Fibroblast of skin of right biceps (primary cell): ENCODE results near the gene SCTR.

Experiments used
- DNase-seq: peaks from one replicate; pipeline ENCODE4 v3.0.0-alpha.2; 2013

Gene SCTR

DNA sequence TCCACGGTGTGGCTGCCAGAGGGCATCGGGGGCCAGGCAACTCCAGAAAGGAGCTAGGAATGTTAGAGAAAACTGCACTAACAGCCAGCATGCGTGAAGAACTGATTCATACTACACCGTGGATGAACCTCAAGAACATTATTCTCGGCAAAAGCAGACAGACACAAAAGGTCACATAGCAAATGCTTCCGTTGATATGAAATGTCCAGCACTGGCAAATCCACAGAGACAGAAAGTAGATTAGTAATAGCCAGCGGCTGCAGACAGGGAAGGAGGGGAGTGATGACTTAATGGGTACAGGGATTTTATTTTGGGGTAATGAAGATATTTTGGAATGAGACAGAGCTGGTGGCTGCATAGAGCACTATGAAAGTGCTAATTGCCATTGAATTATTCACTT, 37.4 kb downstream of the SCTR start:
- DNase-seq: peak; percentile 22

DNA sequence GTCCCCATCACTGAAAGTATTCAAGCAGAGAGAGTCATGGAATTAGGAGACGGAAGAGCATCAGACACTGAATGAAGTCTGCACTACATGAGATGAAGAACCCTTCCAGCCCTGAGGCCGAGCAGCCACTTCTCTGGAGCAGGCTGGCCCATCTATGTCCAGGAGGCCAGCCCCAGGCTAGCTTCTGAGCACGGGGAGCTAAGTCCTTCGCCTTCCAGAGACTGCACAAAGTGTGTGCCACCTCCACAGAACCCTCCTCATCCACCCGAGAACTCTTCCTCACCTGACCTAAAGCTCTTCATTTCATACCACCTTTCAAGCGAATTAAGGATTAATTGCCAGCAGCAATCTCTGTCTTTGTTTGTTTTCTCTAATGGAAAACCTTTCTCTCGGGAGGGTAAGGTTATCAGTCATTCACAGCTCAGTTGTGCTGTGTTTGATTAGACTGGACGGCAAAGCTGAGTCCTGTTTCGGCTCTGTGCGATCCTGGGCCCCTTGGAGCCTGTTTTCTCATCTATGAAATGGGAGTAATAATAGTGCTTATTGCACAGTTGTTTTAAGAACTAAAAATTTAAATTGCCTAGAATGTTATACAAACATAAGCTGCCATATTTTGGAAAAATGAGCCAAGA, 38.0 kb downstream of the SCTR start:
- DNase-seq: no peak

DNA sequence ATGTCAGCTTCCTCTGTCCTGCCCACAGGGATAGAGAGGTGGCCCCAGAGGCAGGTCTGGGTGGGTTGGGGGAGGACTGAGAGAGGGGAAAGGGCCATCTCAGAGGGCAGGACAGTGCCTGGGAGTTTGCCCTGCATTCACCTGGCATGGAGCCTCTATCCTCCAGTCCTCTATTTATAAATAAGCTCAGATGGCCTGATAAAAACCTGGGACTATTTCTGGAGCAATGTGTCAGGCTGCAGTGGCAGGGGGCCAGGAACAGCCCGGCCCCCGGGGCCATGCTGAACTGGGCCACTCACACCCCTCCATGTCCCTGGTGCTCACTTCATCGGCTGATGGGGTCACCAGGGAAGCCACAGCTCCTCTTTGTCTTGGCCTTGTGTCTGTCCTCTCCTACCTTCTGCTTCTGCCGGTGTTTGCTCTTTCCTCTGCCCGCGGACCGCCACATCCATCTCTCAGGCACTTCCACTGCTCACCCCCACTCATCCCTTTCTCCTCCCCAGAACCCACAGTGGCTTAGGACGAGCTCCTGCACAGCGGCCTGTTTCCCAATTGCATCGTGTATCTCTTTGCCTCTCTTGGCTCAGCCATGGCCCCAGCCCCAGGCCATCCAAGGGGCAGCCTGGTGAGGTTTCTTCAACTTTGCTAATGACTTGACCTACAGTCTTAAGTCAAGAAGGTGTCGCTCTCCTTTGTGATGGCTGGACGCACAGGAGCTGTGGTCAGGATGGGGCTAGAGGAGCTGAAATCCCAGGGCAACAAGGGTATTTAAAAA, 38.8 kb downstream of the SCTR start:
- no peak for DNase-seq

DNA sequence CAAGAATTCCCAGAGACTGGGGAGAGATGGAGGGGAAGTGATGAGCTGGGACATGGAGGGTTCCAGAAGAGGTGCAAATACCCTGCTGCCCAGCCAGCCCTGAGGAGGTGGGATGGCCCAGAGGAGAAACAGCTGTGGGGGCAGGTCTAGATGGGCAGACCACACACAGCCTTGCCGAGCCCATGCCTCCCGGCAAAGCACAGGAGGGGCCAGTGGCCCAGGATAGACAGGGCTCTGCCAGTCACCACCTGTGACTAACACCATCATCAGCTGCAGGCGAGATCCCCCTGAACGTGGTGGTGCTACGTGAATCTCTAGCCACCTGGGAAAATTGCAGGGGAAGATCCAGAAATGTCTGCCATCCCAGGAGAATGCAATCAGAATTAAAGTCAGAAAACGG, 39.4 kb downstream of the SCTR start:
- DNase-seq: no peak

DNA sequence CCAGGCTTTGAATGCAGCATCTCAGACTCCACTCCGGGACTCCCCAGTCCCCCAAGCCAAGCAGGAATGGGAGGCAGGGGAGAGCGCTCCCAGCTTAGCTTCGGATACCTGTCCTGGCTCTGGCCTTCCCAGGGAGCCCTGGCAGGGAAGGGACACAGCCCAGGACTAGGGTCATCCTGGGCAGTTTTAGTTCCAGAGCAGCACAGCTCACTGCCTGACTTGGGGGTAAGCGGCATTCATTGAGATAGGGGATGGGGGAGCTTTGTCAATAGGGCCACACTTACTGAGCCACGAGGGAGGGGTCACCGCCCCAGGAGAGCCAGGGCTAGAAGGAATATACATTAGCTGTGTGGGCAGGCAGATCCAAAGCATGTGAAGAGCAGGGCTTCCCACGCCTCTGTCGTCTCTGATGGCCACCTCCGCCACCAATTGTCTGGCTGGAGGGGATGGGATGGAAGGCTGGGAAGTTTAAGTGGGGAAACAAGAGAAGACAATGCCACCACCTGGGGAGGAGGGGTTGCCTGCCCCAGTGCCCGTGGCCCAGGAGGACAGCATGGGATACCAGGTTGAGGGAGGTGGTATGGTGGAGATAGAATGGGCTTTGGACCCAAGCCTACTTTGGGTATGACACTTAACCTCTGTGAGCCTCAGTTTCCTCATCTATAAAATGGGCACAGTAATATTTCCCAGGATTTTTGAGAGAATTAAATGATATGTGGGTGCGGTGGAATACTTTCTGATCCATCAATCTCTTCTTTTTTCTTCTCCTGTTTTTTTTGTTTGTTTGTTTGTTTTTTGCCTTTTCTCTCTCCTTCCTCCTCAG, 40.2 kb downstream of the SCTR start:
- no peak for DNase-seq

DNA sequence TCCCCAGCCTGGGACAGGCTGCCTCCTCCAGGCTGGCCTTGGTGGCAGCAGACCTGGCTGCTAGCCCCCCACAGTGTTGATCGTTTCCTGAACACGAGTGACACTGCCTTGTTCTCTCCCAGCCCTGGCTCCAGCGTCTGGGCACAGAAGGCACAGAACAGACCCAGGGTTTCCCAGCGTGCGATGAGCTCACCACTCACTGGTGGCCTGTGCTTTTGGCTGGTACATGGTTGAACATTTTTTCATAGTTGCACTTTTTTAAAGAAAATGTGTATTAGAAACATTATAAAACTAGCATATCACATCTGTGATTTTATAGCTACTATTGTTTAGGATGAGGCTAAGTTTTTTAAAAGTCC, 40.9 kb downstream of the SCTR start:
- no peak for DNase-seq

DNA sequence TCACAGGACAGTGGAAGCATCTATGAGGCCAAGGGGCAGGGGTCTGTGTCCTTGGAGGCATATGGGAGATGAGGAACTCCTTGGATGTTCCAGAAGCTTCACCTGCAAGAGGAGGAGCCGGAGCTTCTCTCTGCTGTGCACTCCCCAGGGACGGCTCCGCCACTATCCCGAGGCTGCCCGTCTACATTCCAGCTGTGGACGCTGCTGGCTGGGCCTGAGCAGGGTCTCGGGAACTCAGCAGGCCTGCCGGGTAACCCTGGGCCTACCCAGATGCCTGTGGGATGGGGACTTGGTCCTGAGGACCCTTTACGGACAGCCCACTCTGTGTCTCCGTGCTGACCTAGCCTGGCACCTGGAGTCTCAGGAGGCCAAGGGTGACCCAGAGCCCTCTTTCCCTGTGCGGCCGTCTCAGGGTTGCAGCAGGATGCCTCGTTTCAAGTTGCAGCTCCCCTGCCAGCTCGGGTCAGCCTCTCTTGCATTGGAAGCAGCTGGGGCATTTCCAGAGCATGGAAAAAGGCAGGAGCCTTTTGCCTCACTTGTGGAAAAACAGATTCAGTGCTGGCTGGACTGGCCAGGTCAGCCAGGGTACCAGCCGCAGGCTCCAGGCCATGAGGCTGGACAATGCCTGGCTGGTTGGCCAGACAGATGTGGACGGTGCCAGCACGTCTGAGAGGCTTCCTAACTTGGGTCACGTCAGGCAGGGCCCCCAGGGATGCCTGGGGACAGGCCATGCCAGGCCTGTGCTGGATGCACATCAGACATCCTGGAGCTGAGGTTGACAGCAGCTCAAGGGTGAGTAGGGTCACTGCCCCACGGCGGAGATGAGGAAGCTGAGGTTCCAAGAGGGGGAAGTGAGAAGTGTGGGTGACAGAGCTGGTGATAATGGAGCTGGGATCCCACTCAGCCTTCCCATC, 41.5 kb downstream of the SCTR start:
- DNase-seq: no peak

DNA sequence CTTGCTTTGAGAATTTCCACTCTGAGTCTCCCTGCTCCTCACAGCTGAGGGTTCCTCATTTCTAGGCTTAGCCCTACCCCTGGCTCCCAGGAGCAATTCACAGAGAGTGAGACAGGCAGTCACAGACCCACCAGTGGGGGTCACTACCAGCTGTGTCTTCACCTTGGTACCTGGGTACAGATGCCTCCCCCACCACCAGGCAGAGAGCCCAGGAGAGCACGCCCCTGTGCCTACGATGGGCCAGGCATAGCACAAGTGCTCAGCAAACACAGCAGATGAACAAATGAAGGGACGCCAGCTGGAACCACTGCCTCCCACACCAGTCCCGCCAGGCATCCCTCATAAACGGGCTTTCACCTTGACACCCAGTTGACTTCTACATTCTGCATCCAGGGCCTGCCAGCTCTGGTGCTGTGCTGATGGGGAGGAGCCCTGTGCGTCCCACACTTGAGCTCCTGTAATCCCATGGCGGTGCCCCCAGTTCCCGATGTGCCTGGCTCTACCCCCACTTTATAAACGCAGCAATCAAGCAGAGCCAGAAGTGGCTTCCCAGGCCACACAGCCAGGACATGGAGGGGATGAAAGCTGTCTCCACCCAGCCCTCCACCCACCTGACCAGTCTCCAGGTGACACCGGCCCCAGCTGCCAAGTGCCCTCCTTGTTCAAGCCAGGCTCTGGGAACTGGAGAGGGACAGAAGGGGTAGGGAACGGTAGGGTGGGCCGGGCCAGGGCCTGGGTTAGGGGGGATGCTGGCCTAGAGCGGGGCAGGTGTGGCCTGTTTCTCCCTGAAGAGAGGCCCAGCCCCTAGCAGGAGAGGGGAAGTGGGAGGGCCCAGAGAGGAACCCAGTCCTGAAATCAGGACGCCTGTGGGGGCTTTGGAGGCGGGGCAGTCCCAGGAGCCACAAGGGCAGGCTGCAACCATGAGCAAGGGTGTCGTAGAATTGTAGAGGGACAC, 42.5 kb downstream of the SCTR start:
- DNase-seq: no peak

DNA sequence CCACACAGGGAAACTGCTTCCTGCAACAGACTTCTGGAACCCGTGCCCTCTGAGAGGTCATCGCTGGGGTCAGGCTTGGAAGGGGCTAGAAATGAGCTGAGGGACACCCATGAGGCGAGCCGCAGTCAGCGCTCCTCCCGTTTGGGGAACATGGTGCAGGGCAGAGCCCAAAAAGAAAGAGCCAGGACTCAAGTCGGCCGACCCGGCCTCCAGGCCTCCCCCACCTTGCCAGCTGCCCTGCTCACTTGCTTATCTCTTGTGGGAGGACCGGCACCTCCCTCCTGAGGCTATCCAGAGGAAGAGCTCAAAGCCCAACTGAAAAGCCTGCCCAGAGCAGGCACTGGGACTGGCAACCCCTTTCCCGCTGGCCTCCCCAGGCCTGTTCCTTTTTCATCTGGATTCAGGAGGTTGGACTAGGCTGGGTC, 43.6 kb downstream of the SCTR start:
- no peak for DNase-seq

DNA sequence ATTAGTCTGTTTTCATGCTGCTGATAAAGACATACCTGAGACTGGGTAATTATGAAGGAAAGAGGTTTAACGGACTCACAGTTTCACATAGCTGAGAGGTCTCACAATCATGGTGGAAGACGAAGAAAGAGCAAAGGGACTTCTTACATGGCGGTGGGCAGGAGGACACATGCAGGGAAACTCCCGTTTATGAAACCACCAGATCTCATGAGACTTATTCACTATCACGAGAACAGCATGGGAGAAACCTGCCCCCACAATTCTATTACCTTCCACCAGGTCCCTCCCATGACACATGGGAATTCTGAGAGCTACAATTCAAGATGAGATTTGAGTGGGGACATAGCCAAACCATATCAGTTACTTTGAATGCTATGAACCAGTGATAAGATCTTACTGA, 44.1 kb downstream of the SCTR start:
- no peak for DNase-seq

DNA sequence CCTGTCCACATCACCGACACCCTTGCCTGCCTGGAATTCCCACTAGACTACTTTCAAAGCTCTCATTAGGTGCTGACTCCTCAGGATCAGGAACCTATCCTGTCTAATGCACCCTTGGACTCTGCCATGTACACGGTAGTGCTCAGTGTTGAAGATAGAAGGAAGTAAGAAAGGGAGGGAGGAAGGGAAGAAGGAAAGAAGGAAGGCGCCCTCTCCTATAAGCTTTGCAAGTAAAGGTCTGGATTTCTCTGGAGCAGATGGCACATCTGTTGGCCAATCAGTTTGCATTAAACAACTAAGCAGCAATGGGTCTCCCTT, 45.3 kb downstream of the SCTR start:
- no peak for DNase-seq

DNA sequence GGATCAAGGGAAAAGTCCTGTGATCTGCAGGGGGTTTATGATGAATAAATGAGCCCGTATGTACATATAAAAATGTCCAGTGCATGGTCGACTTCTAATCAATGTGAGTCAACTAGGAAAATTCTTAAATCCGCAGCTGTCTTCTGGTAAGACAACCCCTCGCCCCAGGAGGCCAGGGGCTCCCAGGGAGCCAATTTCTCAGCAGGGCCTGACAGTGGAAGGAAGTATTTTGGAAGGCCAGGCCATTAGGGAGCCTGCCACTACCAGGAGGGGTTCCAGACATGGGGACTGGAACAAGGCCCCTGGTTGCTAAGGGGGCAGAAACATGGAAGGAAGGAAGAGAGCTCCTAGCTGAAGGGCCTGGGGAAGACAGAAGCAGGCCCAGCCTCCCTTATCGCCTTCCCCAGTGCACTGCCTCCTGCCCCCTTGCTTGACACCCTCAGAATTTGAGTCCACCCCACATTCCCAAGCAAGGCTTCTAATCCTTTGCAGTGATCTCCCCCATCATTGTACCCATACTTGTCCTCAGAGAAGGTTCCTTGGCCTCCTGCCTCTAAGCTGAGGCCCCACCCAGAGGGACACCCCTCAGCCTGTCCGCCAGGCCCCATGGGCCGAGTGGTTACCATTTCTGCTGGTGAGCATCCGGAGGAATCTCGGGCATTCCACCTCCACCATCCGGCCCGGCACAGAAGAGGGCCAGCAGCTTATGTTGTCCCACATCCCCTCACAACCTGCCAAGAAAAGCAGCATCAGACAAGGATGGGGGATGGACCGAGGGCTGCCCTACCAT, 45.9 kb downstream of the SCTR start:
- DNase-seq: no peak

DNA sequence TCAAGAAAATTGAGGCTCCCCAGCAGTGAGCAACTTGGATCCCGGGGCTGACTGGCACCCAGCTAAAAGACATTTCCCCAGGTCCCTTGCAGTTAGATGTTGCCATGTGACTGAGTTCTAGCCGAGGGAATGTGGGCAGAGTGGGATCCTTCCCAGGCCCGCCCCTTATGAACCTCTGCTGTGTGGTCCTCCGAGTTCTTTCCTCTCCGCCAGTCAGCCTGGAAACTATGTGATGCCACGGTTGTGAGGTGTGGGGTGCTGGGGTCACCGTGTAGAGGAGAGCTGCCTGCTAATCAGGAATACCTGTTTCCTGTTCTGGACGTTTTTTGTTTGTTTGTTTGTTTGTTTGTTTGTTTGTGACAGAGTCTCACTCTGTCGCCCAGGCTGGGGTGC, 47.2 kb downstream of the SCTR start:
- DNase-seq: no peak

DNA sequence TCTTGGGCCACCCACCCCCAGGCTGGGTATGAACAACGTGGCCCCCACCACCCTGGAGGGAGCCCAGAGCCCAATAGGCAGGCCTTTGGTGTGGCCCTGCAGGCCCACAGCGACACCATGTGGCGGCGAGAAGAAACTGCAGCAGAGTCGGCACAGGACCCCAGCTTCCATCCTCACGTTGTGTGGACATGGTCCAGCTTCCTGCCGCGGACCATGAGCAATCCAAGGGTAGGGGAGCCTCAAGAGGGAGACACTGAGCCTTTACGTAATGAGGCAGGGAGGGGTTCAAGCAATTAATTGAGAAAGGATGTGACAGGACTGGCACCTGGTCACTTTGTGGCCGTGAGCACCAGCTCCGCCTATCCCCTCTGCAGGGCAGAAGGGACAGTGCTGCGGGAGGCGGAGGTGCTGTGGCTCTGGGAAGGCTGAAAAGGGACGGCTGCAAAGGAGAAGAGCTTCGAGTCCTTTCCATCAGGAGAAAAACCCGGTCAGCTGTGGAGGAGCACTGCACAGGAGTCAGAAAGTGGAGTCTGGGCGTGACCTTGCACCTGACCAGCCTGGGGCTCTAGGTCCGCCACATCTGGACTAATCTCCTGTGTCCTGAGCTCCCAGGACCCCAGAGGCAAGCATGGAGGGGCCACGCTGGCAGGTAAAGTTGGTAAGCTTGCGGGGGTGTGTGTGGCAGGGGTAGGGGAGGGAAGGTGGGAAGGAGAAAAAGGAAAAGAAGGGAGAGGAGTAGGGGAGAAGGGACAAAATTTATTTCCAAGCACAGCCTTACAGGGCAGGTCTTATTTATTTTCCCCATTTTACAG, 47.8 kb downstream of the SCTR start:
- DNase-seq: peak; percentile 65

DNA sequence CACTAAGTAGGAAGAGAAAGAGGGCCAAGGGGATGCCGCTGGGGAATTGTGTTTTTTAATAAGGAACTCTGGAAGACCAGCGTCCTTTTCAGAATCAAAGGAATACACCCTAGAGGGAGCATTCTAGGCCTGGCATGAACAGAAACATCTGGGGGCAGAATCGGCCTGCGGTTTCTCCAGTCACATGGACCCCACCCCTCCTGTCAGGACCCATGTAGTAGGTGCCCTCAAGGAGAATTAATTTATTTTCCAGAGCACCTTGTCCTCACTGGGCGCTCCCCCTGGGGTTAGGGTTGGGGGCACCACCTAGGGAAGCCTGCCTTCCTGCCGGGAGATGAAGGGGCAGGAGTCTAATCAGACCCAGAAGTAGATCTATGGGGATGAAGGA, 48.4 kb downstream of the SCTR start:
- no peak for DNase-seq

DNA sequence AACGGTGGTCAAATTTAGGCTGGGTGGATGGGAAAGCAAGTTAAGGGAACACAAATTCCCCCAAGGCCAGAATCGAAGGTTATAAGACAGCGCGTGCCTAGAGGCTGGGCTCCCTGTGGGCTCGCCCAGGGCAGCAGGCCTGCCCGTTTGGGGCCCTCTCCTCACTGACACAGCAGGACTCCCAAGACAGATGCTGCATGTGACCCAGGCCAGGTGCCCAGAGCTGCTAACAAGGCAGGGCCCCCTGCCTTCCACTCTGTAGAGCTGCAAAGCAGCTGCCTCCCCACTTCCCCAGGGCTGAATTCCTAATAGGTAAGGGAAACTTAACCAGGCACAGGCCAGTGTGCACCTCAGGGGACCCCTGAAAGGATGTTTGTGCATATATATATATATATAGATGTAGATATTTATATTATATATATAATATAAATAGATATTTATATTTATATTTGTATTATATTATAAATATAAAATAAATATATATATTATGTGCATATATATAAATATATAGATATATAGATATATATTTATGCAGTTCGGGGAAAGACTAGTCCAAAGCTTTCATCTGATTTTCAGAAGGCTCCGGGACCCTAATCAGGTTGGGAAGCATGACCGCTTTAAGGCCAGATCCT, 48.9 kb downstream of the SCTR start:
- no peak for DNase-seq

DNA sequence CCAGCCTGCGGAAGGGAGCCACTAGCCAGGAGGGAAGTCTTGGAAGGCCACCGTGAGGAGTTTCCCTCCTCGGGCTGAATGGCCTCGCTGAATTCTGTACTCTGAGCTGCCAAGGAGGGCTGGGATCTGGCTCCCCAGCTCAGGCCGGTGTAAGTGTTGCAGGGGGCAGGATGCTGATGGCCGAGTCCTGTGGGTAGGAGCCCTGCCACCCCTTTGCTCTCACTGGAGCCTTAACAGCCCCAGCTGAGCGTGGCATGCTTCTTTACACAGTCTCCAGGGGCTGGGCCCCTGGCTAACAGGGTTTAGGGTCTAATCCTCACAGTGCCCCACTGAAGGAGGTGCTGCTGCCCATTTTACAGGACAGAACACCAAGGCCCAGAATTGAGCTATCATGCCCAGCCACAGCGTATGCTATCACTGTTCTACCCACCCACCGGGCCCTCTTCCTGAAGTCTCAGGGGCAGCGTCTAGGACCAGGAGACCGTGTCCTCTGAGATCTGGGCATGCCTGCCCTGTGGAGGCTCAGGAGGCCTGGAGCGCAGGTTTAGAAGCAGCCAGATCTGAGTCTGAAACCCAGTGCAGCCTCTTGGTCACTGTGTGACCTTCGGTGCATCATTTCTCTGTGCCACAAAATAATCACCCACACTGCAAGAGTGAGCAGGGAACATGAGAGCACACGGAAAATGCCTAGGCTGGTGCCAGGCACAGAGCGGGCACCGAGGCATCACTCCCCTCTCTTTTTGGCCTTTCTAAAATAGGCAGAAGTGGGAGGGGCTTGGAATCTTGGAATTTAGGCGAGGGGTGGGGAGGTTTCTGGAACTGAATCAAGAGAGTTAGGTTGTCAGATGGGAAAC, 49.7 kb downstream of the SCTR start:
- no peak for DNase-seq

DNA sequence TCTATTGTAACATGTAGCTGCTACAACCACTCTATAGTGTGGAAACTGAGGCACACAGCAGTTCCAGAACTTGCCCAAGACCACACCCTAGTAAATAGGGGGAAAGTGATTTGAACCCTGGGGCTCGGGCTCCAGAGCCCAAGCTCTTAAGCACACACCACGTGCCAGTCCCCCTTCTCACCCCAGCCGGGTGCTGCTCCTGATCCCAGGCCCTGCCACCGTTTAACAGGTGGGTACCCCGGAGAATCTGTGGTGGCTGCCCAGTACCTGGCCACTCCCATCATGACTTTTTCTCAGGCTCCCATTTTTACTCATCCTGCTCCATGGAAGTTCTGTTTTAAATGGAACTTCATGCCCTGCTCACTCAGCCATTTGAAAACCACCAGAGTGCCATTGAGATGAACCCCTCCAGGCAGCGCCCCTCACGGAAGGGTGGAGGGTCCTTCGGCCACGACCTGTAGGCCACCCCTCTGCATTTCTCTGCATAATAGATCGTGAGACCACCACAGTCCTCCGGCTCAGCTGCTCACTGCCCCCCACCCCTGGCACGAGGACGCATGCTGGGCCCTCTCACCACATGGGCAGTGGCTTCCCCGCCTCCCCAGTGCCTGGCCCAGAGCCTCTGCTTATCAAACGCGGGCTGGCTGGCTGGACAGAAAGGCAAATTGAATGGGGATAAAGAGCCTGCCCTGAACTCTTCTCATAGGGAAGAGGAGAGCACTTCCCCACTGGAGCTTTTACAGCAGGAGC, 50.5 kb downstream of the SCTR start:
- no peak for DNase-seq
